HK-2 (cell line): ENCODE results near the gene ENGASE.
A peak's percentile ranks its signal among the peaks of the same experiment; 100 is the strongest.

ENCODE experiments used
- DNase-seq: peaks from one replicate; pipeline ENCODE4 v3.0.0-alpha.2; 2018; ENCODE audit not compliant: unreplicated experiment

Gene ENGASE

DNA sequence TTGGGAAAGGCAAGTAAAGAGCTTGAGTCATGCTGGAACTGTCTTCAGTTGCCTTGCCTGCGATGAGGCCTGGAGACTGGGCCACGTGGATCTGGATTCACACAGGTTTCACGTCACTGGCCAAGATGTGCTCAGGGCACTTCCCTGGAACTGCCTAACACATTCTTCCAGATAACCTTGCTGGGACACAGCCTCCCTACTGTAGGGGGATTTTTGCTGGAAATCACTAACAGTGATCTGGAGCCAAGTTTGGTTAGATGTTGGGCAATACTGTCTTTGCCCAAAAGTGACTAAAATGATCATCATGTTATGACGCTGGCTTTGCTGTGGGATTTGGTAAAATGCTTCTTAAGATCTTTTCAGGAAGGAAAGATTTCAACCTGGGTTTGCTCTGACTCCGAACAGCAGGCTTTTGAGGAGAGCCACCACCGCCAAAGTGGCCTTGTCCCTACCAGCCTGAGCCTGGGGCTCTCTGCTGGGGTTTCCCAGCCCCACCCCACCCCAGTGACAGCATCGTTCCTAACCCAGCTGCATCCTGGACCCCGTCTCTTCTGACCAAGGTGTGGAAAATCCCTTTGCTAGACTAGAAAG, 36.0 kb upstream of the ENGASE start:
- DNase-seq, result no peak

DNA sequence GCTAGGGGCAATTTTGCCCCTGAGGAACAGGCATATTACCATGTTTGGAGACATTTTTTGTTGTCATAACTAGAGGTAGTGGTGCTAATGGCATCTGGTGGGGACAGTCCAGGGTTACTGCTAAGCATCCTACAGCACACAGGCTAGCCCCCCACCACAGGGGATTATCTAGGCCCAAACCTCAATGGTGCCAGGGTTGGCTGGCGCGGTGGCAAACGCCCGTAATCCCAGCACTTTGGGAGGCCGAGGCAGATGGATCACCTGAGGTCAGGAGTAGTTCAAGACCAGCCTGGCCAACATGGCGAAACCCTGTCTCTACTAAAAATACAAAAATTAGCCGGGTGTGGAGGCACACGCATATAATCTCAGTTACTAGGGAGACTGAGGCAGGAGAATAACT, 35.5 kb upstream of the ENGASE start:
- no peak for DNase-seq

DNA sequence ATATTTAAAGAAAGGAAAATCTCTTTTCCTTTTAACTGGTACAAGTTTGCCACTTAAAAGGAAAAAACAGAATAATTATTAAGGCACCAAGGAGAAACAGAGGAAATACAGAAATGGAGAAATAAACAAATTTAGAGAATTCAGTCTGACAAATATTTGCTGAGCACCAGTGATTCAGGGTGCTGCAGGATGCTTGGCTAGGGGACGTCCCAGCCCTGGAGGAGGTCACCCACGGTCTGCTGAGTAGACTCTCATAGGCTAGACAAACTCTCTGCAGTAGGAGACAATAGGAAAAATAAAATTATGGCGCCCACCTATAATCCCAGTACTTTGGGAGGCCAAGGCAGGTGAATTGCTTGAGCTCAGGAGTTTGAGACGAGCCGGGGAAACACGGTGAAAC, 34.7 kb upstream of the ENGASE start:
- no peak for DNase-seq

DNA sequence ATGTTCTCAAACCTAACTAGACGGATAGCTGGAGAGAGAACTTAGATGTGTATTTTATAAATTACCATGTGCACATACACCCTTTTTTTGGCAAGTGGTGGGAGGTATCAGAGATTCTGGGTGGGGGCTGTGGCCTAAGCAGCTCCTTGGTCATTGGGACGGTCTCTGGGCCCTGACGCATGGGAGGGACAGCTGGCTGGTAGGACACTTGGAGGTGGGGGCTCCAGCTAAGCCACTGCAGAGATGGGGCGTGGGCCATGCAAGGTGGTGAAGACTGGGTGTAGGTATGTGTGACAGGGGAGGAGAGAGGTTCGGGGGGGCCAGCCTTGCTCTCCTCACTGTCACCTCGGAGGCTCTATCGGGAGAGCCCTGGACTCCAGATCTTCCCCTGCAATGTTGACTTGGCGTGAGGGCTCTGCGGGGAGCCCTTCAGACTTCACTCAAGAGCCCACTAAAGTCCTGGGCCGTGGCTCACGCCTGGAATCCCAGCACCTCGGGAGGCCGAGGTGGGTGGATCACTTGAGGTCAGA, 33.5 kb upstream of the ENGASE start:
- no peak for DNase-seq

DNA sequence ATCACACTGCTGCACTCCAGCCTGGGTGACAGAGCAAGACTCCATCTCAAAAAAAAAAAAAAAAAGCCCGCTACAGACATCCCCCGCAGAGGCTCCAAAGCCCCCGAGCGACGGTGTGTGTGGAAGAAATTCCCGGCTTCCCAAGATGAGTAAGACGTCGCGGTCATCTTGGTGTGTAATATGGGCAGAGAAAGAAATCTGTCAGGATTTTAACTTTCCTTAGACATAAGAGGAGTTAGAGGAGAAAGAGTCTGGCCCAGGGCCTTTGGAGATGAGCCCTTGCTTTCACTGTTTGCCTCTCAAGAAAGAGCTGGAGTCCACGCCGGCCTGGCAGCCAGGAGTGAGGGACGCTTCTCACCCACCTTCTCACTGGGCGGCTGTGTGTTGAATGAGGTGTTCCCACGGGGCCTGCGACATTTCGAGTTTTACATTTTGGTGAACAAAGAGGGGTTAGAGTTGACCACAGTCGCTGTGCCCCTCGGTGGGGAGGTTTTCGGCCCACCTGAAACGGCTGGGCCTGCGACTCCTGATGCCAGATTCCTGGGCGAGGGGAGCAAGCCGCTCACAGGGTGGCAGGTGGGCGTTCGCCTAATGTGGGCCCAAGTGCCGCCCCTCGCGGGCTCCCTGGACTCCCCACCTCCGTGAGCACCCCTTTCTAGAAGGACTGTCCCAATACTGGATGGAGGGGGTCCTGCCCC, 32.8 kb upstream of the ENGASE start:
- no peak for DNase-seq

DNA sequence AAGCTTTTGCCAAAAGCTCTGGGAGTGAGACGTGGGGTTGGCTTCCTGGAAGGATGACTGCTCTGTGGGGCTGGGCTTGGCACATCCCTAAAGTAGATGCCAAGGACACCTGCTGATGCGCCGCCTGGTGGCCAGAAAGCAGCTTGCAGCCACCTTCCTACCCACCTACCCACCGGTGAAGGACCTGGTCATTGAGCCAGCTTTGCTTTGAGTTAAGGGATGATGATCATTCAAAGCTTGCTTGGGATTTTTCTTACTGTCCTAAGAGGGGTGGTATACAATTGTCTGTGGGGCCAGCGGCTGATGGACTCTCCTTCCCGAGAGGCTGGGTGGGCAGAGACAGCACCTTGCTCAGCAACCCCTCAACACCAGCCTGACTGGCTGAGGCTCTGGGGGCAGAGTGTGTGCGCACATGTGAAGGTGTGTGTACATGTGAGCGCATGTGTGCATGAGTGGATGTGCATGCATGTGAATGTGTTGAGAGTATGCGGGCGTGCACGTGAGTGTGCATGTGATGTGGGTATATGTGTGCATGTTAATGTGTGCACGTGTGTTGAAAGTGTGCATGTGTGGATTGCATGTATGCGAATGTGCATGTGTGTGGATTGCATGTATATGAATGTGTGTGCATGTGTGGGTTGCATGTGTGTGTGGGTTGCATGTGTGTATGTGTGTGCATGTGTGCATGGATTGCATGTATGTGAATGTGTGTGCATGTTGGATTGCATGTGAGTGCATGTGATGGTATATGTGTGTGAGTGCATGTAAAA, 32.0 kb upstream of the ENGASE start:
- DNase-seq, result peak; percentile 68

DNA sequence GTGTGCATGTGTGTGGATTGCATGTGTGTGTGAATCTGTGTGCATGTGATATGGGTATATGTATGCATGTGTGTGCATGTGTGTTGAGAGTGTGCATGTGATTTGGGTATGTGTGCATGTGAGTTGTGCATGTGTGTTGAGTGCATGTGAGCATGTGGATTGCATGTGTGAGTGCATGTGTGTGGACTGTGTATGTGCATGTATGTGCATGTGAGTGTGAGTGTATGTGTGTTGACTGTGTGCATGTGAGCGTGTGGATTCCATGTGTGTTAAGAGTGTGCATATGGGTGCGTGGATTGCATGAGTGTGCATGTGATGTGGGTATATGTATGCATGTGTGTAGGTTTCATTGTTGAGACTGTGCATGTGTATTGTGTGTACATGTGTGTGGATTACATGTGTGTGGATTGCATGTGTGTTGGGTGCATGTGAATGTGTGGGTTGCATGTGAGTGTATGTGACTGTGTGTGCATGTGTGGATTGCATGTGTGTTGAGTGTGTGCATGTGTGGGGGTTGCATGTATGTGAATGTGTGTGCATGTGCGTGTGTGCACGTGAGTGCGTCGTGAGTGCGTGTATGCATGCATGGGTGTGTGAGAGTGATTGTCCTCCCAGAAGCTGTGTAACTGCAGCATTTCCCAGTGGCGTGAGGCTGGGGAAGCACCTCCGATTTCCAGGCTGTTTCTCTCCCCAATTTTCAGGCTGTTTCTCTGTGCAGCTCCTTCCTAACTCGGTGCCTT, 31.3 kb upstream of the ENGASE start:
- no peak for DNase-seq

DNA sequence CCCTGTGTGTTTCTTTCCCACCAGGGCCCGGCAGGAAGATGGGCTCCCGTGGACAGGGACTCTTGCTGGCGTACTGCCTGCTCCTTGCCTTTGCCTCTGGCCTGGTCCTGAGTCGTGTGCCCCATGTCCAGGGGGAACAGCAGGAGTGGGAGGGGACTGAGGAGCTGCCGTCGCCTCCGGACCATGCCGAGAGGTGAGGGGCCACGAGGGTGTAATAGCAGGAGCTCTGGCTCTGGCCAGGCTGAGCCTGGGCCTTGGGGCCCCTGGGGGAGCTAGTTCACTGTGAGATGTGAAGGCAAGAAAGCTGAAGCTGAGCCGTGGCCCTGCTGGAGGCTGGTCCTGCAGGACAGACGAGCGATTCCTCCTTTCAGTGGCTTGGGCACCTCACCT, 30.7 kb upstream of the ENGASE start:
- DNase-seq, result no peak

DNA sequence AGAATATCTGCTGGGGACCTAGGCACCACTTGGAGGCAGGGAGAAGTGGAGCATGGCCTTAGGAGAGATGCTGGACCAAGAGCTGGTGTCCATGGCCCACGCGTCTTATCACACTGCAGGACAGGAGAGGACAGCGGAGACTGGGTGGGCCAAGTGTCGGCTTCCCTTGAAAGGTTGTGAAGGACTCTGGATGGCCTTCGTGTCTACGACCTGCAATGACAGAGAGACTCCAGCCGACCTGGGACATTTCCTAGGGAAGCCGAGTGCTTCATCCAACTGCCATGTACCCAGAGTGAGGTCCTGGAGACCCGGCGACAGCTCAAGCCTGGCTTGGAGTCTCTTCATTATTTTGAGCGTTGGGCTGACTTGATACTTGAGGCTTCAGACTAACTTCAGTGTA, 30.2 kb upstream of the ENGASE start:
- DNase-seq, result no peak

DNA sequence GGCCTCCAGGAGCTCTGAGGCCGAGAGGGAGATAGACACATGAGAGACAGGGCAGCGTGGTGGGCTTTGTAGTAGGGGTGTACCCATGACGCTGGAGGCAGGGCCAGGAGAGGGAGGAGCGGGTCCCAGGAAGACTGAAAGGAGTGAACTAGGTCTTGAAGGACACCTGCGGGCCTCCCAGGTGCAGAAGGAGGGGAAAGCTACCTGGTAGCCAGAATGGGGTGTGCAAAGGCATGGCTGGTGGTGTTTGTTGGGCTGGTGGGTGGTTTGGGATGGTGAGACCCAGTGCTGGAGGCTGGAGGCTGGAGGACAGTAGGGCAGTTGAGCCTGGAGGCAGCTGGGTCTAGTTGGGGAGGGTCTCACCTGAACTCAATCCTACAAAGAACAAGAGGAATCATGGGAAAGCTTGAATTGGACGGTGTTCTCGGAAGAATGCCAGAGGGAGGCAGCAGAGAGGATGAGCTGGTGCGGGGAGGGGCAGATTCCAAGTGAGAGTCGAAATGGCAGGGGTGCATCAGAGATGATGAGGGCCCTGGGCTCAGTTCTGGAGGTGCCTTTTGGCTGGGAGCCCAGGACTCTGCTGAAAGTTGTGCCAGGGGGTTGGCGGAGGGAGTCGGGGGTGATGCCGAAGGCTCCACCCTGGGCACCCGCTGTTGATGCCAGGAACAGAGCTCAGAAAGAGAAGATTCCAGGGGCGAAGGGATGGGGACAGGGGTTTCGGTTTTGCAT, 29.5 kb upstream of the ENGASE start:
- no peak for DNase-seq

DNA sequence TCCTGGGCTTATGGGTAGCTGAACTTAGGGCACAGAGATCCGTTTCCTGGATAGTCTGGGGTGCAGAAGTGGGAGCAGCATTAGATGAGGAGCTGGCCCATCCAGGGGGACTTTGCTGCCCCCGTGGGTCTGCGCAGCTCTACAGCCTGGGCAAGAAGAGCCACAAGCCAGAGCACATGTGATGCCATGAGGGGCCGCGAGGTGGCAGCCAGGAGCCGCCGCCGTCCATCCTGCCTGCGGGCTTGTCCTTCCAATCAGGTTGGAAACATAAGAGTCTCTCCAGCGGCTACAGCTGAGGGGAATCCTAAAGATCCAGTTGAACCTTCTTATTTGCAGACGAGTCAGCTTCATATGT, 28.8 kb upstream of the ENGASE start:
- peak; percentile 71 for DNase-seq

DNA sequence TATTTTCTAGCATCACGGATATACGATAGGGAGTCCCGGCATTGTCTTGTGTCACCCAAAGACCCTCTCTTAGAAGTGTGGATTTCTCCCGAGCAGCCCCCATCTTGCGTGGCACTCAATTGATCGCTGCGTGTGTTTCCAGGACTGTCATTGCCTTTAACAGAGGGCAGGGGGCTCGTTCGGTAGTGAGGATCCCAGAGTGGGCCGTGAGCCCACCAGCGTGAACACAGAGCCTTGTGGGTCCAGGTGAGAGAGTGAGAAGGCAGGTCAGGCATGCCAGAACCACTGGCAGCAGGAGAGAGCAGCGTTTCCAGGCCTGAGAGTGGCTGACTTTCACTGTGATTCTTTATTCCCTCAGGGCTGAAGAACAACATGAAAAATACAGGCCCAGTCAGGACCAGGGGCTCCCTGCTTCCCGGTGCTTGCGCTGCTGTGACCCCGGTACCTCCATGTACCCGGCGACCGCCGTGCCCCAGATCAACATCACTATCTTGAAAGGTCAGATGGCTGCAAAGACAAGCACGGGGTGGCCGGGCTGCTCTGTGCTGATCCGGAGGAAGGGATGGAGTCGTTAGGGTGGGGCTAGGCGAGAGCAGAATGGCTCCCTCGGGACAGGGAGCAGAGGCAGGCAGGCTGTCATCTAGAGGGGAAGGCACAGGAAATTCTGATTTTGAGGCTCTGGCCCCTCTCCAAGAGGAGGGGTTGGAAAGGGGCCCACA, 28.3 kb upstream of the ENGASE start:
- no peak for DNase-seq

DNA sequence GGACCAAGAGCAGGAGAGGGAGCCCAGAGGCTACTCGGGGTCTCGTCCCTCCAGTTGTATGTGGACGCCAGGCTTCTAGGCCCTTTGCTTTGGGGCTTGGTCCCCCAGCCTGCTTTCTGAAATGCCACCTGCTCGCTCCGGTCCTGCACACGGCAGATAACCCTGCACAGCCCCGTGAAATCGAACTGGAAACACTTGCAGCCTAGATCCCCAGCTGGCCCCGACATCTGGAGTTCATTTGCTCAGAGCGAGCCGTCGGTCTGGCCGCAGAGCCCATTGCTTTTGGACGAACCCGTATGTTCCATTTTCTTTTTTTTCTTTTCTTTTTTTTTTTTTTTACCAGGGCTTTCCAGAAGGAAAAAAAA, 27.7 kb upstream of the ENGASE start:
- no peak for DNase-seq

DNA sequence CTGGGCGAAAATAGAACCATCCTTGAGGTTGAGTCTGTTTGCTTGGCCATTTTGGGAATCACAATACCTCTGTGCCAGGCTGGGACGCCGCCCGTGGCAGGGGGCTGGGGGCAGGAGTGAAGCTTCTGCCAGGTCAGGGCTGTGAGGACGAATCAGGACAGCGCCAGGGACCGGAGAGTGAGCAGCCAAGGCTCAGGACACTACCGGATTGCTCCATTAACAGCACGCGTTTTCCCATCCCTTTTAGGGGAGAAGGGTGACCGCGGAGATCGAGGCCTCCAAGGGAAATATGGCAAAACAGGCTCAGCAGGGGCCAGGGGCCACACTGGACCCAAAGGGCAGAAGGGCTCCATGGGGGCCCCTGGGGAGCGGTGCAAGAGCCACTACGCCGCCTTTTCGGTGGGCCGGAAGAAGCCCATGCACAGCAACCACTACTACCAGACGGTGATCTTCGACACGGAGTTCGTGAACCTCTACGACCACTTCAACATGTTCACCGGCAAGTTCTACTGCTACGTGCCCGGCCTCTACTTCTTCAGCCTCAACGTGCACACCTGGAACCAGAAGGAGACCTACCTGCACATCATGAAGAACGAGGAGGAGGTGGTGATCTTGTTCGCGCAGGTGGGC, 27.2 kb upstream of the ENGASE start:
- no peak for DNase-seq

DNA sequence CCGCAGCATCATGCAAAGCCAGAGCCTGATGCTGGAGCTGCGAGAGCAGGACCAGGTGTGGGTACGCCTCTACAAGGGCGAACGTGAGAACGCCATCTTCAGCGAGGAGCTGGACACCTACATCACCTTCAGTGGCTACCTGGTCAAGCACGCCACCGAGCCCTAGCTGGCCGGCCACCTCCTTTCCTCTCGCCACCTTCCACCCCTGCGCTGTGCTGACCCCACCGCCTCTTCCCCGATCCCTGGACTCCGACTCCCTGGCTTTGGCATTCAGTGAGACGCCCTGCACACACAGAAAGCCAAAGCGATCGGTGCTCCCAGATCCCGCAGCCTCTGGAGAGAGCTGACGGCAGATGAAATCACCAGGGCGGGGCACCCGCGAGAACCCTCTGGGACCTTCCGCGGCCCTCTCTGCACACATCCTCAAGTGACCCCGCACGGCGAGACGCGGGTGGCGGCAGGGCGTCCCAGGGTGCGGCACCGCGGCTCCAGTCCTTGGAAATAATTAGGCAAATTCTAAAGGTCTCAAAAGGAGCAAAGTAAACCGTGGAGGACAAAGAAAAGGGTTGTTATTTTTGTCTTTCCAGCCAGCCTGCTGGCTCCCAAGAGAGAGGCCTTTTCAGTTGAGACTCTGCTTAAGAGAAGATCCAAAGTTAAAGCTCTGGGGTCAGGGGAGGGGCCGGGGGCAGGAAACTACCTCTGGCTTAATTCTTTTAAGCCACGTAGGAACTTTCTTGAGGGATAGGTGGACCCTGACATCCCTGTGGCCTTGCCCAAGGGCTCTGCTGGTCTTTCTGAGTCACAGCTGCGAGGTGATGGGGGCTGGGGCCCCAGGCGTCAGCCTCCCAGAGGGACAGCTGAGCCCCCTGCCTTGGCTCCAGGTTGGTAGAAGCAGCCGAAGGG, 26.4 kb upstream of the ENGASE start:
- DNase-seq, result no peak

DNA sequence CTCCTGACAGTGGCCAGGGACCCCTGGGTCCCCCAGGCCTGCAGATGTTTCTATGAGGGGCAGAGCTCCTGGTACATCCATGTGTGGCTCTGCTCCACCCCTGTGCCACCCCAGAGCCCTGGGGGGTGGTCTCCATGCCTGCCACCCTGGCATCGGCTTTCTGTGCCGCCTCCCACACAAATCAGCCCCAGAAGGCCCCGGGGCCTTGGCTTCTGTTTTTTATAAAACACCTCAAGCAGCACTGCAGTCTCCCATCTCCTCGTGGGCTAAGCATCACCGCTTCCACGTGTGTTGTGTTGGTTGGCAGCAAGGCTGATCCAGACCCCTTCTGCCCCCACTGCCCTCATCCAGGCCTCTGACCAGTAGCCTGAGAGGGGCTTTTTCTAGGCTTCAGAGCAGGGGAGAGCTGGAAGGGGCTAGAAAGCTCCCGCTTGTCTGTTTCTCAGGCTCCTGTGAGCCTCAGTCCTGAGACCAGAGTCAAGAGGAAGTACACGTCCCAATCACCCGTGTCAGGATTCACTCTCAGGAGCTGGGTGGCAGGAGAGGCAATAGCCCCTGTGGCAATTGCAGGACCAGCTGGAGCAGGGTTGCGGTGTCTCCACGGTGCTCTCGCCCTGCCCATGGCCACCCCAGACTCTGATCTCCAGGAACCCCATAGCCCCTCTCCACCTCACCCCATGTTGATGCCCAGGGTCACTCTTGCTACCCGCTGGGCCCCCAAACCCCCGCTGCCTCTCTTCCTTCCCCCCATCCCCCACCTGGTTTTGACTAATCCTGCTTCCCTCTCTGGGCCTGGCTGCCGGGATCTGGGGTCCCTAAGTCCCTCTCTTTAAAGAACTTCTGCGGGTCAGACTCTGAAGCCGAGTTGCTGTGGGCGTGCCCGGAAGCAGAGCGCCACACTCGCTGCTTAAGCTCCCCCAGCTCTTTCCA, 25.5 kb upstream of the ENGASE start:
- DNase-seq, result no peak

DNA sequence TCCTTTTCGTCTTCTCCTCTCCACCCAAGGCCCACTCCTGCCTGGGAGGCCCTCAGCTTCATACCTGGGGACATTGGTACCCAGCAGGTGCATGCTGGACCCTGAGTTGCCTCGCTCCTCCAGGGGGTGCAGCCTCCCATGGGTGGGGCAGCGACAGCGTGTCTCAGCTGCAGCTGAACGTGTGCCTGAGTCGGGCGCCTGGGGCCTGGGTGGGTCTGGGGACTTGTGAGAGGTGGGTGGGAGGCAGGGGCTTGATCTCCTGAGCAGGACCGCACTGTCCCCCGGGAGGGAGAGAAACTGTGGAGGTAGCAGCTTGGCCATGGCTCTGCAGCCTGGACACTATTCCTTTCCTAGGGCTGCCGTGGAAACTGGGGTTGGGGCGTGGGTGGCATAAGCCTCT, 24.8 kb upstream of the ENGASE start:
- no peak for DNase-seq

DNA sequence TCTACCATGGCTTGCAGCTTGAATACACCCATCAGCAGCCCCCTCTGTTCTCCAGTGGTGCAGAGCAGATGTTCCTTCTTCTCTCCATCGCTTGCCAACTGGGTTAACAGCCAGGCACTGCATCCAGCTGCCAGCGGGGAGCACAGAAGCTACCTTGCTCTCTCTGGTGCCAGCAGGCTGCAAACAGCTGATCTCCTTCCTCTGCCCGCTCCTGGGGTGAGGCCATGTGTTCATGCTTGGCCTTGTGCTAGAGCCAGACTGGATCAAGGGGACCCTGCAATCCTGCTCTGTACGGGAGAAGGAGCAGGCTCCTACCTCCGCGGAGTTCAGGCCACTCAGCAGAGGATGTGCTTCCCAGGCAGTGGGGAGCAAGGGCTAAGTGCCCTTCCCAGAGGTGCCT, 24.1 kb upstream of the ENGASE start:
- no peak for DNase-seq
